HG03575 (cell line): ENCODE results near the gene MAJIN.
"Not testable (repeated sequence)": the region's sequence is repeated elsewhere in the genome, so short reads cannot be mapped to it uniquely, and the experiment has no call there.

Source experiments
- ATAC-seq: cut with Tn5 transposase; IDR thresholded peaks from one replicate; pipeline ENCODE4 v1.9.1; 2021; ENCODE audit not compliant: unreplicated experiment, insufficient number of reproducible peaks, low FRiP score; ENCODE audit errors: extremely low read depth

Gene MAJIN, protein sequence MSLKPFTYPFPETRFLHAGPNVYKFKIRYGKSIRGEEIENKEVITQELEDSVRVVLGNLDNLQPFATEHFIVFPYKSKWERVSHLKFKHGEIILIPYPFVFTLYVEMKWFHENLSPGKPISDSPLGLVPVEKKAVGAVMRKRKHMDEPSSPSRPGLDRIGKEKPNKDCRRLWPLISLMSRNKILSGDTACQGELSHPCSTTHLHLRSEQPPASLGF

DNA sequence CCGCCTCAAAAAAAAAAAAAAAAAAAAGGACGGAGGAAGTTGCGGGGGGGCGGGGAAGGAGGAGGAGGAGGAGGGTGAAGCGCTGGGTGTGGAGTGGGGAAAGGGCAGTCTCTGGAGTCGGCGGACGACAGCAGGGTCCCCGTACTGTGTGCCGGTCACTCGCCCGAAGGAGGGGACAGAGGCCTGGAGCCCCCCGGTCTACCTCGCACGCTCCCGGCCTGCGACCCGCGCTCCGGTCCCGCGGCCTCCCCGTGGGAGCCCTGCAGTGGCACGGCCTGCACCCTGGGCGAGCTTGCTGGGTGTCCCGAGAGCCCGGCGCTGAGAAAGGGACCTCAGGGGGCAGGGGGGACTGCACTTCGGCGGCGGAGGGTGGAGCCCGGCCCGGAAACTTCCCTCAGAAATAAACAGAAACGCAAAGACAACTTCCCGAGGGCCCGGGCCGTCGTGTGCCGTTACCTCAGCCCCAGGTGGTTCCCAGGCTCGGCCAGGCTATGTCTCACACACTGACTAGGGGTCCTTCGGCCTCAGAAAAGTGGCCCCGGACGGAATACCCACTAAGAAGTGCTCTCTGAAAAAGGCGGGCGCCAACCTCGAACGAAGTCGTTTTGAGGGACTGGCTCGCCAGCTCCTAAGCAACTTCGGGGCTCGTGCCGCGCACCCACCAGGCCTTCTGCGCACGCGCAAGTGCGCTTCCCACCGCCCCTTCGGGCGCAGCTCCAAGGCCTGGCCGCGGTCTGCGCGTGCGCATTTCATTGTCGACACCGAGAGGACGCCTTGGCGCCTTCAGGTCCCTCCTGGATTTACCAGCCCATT, at the start of gene MAJIN:
Gene MAJIN, minus strand, starts transcription at position 688 of the 813 bp plus-strand sequence. CDS start 12,703 bp downstream, outside the sequence.
- no peak for ATAC-seq

DNA sequence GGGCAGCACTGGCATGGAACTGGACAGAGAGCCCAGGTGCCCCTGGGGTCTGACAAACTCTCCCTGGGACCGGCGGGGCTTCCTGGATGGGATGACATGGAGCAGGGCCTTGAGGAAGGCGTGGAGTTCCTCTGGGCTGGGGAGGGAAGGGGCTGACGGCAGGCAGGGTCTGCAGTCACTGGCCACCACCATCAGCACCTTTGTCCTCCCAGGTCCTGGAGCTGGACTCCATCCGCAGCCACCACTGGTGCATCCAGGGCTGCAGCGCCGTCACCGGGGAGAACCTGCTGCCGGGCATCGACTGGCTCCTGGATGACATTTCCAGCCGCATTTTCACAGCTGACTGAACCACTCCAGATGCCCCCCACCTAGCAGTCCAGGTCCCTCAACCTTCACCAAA, 49.6 kb upstream of the MAJIN start:
- no peak for ATAC-seq

- no peak for ATAC-seq
Observed at GRCh38 chr11:65021003-65021402, 49.1 kb upstream of the MAJIN start.

DNA sequence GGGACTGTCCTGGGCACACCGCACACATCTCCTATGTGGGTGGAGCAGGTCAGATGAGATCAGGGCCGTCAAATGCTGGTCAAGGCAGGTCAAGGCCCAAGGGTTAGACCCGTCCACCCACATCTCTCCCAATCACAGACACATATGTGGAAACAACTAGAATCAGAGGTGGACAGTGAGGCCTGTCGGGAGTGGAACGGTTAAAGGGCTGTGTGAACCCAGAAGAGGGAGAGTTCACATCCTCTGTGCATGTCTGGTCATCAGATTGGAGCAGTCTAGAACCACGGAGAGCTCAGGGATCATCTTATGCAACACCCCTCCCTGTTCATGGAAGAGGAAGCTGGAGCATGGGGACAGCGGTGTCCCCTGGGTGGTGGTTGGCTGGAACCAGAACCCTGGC, 47.9 kb upstream of the MAJIN start:
- ATAC-seq, result no peak

- no peak for ATAC-seq
Observed at GRCh38 chr11:65017937-65018336, 46.0 kb upstream of the MAJIN start.

DNA sequence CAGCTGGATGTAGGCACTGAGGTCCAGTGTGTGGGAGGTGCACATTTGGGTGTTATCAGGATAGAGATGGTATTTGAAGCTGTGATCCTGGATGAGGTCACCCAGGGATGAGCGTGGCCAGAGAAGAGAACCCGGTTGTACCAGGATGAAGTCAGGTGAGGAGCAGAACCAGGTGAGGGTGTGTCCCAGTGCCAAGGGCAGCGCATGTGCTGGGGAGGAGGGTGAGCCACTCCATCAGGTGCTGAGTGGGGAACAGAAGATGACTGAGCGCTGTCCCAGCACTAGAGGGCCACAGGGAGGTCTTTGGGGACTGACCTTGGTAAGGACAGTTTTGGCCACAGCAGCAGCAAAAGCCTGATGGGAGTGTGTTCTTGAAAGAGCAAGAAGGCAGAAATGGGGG, 44.8 kb upstream of the MAJIN start:
- ATAC-seq, result no peak

DNA sequence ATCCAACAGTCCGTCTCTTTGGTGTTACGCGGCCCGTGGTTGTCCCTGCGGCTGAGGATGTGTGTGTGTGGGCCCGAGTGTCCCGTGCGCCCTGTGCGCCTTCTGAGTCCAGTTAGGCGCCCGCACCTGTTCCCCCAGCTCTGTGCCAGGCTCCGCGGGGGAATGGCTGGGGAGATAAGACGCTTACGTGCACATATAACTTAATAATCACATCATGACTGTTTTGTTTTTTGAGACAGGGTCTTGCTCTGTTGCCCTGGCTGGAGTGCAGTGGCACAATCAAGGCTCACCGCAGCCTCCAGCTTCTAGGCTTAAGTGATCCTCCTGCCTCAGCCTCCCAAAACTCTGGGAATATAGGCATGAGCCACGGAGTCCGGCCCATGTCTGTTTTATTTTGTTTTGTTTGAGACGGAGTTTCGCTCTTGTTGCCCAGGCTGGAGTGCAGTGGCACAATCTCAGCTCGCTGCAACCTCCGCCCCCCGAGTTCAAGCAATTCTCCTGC, 42.9 kb upstream of the MAJIN start:
- ATAC-seq, result no peak

DNA sequence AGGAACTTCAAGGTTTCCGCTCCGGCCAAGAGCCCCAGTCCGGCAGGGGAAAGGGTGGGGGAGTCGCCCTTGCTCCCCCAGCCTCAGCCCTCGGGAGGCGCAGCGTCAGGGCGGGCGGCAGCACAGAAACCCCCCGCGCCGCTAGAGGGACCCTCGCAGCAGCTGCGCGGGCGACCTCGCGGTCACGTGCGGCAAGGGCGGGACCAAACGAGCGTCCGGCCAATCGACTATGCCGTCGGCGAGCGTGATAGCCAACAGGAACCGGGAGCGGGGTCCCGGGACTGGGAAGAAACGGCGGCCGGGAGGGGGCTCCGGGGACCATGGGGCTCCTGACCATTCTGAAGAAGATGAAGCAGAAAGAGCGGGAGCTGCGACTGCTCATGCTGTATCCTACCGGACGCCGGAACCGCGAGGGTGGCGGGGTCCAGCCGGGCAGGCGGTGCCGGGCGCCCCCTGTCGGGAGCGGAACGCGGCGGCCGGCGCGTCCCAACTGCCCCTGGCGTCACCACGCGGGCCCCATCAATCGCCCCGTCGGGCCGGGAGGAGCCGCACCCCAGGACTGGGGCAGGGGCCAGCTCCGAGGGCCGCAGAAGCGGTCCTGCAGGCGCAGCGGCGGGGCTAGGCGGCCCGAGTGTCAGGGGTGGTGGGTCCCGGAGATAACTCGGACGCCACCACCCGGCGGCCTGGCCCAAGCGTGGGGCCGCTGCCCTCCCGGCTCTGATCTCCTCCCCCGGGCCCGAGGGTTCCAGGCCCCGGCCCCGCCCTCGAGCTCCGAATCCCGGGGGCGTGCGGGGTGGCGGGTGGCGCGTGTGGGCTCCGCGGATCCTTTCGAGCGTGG, 42.2 kb upstream of the MAJIN start, which contains the start of gene ARL2:
Gene ARL2, plus strand, starts transcription at position 273 of the 838 bp plus-strand sequence. Its CDS starts 48 bp downstream, at position 321.
- ATAC-seq, result peak; percentile 40

- peak; percentile 50 for ATAC-seq
Observed at GRCh38 chr11:65013130-65013887, 41.4 kb upstream of the MAJIN start.

- ATAC-seq, result no peak
Observed at GRCh38 chr11:65008873-65009272, 37.0 kb upstream of the MAJIN start.

DNA sequence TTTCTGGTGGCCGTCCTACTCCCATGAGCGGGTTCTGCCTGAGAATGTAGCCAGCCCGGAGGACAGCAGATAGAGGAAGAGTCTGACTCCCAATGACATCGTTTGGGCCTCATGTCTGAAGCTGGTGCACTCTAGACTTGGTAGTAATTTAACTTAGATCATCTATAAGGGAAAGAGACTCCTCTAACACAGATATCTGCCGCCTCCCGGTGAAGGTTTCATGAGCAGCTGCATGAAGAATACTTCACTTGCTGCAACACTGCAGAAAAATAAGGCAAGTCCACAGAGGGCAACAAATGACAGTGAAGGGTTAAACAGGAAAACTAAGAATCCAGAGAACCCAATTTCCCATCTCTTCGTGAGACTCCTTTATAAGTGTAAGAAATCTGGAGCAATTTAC, 36.1 kb upstream of the MAJIN start:
- ATAC-seq, result no peak

DNA sequence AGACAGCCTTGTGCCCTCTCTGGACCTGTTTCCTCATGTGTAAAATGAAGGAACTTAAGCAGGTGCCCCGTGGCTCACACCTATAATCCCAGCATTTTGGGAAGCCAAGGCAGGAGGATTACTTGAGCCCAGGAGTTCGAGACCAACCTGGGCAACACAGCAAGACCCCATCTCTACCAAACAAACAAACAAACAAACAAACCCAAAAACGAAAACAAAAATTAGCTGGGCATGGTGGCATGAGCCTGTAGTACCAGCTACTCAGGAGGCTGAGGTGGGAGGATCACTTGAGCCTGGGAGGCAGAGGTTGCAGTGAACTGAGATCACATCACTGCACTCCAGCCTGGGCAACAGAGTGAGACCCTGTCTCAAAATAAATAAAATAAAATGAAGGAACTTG, 32.1 kb upstream of the MAJIN start:
- not testable (repeated sequence) for ATAC-seq

- ATAC-seq, result no peak
Observed at GRCh38 chr11:65003282-65003681, 31.4 kb upstream of the MAJIN start.

DNA sequence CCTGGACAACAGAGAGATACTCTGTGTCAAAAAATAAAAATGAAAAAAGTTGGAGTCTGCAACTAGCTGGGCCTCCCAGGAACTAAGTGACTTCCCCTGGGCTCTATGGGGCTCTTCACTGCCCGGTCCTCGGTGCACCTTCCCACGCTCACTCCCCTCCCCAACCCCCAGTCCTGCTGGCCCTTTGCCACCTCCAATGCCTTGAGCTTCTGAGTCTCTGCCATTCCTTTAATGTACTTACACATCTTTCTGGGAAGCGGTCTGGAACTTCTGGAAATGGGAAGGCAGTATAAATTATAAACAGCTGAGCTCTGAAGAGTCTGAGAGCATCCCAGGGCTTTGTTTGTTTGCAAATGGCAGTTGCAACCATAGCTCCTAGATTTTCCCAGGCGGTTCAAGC, 30.8 kb upstream of the MAJIN start:
- no peak for ATAC-seq

DNA sequence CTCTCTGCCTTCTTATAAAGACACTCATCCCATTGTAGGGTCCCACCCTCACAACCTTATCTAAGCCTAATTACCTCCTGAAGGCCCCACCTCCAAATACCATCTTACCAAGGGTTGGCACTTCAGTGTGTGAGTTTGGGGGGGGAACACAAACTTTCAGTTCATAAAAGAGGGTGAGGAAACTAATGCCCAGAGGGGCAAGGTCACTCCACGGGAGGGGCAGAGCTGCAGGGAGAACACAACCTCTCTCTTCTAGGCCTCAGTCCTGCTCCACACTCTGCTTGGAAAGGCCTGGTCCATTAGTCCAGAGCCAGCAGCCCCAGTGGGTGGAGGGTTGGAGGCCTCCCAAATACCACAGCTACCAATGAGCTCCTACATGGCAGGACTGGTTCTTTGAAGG, 27.6 kb upstream of the MAJIN start:
- no peak for ATAC-seq

DNA sequence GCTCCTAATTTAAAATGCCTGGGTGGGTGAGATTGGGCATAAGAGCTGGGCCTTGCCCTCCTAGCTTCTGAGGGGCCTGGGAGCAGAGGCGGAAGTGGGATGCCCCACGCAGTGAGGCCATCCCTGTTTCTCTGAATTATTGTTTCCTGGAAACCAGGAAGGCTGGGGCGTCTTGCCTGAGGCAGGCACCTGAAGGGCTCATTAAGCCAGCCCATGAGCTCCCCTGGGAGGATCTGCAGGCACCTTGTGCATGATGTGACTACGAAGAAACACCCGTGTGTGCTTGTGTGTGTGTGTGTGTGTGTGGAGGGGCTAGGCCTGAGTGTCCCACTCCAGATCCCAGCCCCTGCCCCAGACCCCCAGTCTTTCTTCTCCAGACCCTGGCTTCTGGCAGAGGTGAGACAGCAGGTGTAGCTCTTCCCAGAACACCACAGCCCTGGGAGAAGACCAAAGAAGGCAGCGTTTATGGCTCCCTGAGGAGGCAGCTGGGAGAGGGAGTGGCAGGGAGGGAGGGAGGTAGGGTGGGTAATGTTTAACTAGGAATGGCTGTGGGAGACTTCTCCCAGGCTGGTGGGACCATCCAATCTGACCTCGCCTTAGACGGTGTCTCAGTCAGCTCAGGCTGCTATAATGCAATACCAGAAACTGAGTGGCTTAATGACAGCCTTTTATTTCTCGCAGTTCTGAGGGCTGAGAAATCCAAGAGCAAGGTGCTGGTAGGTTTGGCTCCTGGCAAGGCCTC, 27.0 kb upstream of the MAJIN start:
- no peak for ATAC-seq

DNA sequence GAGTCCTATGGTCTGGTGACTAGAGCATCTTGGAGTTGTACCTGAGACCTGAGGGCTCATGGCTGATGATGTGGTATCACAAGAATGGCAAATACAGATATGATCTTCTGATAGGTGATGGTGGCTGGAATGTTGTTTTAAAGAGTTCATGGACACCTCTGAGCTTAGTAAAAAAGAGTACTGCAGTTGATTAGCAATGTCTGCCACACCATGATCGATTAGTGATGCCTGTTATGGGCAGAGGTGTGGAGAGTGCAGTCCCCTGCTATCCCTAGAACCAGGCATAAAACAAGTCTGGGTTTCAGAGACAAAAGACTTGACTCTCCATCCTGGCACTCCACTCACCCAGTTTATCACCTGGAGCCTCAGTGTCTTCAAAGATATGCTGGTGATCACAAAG, 26.2 kb upstream of the MAJIN start:
- no peak for ATAC-seq

DNA sequence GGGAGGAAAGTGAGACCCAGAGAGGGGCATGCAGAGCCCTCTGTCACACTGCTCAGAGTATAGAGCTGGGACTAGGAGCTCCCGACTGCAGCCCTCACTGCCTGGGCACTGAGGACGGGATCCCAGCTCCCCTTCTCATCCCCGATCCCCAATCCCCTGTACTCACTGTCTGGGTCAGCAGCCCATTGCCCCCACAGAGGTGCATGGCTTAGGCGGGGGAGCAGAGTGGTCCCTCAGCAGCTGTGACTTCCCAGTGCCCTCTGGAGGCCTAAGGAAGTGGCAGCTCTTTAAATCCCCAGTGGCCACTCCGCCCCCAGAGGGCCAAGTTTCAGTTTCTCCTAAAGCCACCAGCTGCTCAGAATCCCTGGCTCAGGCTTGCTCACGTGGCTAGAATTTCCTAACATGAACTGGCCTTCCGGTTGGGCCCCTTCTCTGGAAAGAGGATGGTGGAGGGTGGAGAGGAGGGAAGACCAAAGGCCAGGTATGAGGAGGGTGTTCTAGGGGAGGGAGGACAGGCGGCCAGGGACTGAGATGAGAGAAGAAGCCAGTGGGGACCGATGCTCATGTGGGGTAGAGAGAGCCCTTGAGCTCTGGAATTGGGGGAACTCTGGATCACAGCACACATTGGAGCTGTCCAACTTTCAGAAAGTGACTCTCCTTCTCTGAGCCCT, 24.9 kb upstream of the MAJIN start, which contains the start of gene BATF2:
Gene BATF2, minus strand, starts transcription at position 262 of the 671 bp plus-strand sequence. Its CDS starts 57 bp downstream, at position 205.
- no peak for ATAC-seq
